Fibroblast of skin of scalp (primary cell): Measurements from ENCODE around the gene SAG. TPM values are rescaled to one million over a fixed set of nuclear protein-coding genes. Genes with fewer than 3 reads are reported as not detected.

ENCODE experiments used
- DNase-seq: peaks from one replicate; pipeline ENCODE4 v3.0.0-alpha.2; 2013
- polyA plus RNA-seq, 2 experiments: library from polyadenylated mRNA; unstranded; fragments of 120-200 nt; gene quantifications; one replicate each; pipeline ENCODE4 v1.2.1, GENCODE V29; 2013; ENCODE audit not compliant: insufficient read length in 2 of 2

SAG gene
- polyA plus RNA-seq (2013, experiment 1 of 2; ENCODE audit: insufficient read length) = not detected
- 0.14 TPM for polyA plus RNA-seq (2013, experiment 2 of 2; ENCODE audit: insufficient read length)

GRCh38 chr2:233307565-233307964 lies at the start of gene SAG:
Gene SAG (plus strand): TSS chr2:233307816. CDS start chr2:233309190, 1,374 bp downstream.
- DNase-seq = no peak

- DNase-seq = no peak
These were observed 49.4 kb upstream of the SAG start for GRCh38 chr2:233258211-233258610.

GRCh38 chr2:233259730-233260129 lies 47.9 kb upstream of the SAG start:
- DNase-seq = no peak

GRCh38 chr2:233260661-233261060 lies 47.0 kb upstream of the SAG start:
- no peak for DNase-seq

- no peak for DNase-seq
These were observed 45.6 kb upstream of the SAG start for GRCh38 chr2:233261819-233262555.

GRCh38 chr2:233262562-233262961 lies 45.1 kb upstream of the SAG start:
- no peak for DNase-seq

GRCh38 chr2:233263045-233263570 lies 44.5 kb upstream of the SAG start:
- no peak for DNase-seq

- DNase-seq = no peak
These were observed 42.9 kb upstream of the SAG start for GRCh38 chr2:233264667-233265066.

- no peak for DNase-seq
These were observed 41.7 kb upstream of the SAG start for GRCh38 chr2:233265899-233266431.

- DNase-seq = no peak
These were observed 41.1 kb upstream of the SAG start for GRCh38 chr2:233266481-233266880.

- DNase-seq = no peak
These were observed 39.9 kb upstream of the SAG start for GRCh38 chr2:233267516-233268245.

GRCh38 chr2:233270366-233270765 lies 37.2 kb upstream of the SAG start:
- no peak for DNase-seq

GRCh38 chr2:233270951-233271350 lies 36.7 kb upstream of the SAG start:
- no peak for DNase-seq

GRCh38 chr2:233271693-233272092 lies 35.9 kb upstream of the SAG start:
- no peak for DNase-seq

- no peak for DNase-seq
These were observed 34.5 kb upstream of the SAG start for GRCh38 chr2:233273120-233273519.

- DNase-seq = no peak
These were observed 32.4 kb upstream of the SAG start for GRCh38 chr2:233275223-233275622.

- DNase-seq = no peak
These were observed 28.7 kb upstream of the SAG start for GRCh38 chr2:233278921-233279320.

GRCh38 chr2:233280114-233280693 lies 27.4 kb upstream of the SAG start:
- no peak for DNase-seq

GRCh38 chr2:233281553-233281952 lies 26.1 kb upstream of the SAG start:
- no peak for DNase-seq

GRCh38 chr2:233281992-233282603 lies 25.5 kb upstream of the SAG start:
- DNase-seq = no peak

GRCh38 chr2:233285921-233286320 lies 21.7 kb upstream of the SAG start:
- peak; percentile 3 for DNase-seq

GRCh38 chr2:233287871-233288270 lies 19.7 kb upstream of the SAG start:
- DNase-seq = no peak

GRCh38 chr2:233288663-233289062 lies 19.0 kb upstream of the SAG start:
- peak; percentile 16 for DNase-seq
